ENCODE measurements around the gene ANKRD16.
"Not testable (repeated sequence)": the region's sequence is repeated elsewhere in the genome, so short reads cannot be mapped to it uniquely, and the experiment has no call there.

ANKRD16 gene

GRCh38 chr10:5871596-5871995 is 18.1 kb downstream of the ANKRD16 start:
- DNase-seq, result peak; percentile 15

- DNase-seq, result no peak
Observed at GRCh38 chr10:5869156-5869555, 20.5 kb downstream of the ANKRD16 start.

GRCh38 chr10:5868383-5868782 is 21.3 kb downstream of the ANKRD16 start:
- not testable (repeated sequence) for DNase-seq

GRCh38 chr10:5867091-5867615 is 22.5 kb downstream of the ANKRD16 start:
- not testable (repeated sequence) for DNase-seq

- not testable (repeated sequence) for DNase-seq
Observed at GRCh38 chr10:5866451-5867081, 23.1 kb downstream of the ANKRD16 start.

- DNase-seq, result not testable (repeated sequence)
Observed at GRCh38 chr10:5862981-5863685, 26.6 kb downstream of the ANKRD16 start.

GRCh38 chr10:5862360-5862961 is 27.2 kb downstream of the ANKRD16 start:
- DNase-seq, result no peak

- DNase-seq, result no peak
Observed at GRCh38 chr10:5860066-5860465, 29.6 kb downstream of the ANKRD16 start.

- DNase-seq, result no peak
Observed at GRCh38 chr10:5858811-5859210, 30.9 kb downstream of the ANKRD16 start.

- DNase-seq, result no peak
Observed at GRCh38 chr10:5856701-5857004, 33.0 kb downstream of the ANKRD16 start.

GRCh38 chr10:5855979-5856700 is 33.6 kb downstream of the ANKRD16 start:
- no peak for DNase-seq

GRCh38 chr10:5854131-5854475 is 35.6 kb downstream of the ANKRD16 start:
- DNase-seq, result no peak

GRCh38 chr10:5846667-5847066 is 43.0 kb downstream of the ANKRD16 start:
- not testable (repeated sequence) for DNase-seq

- DNase-seq, result no peak
Observed at GRCh38 chr10:5844345-5845055, 45.2 kb downstream of the ANKRD16 start.

GRCh38 chr10:5843686-5844344 is 45.9 kb downstream of the ANKRD16 start:
- DNase-seq, result no peak

- no peak for DNase-seq
Observed at GRCh38 chr10:5841965-5842364, 47.7 kb downstream of the ANKRD16 start.

- peak; percentile 66 for DNase-seq
Observed at GRCh38 chr10:5840314-5841307, 49.1 kb downstream of the ANKRD16 start.

GRCh38 chr10:5836181-5836580 is 53.5 kb downstream of the ANKRD16 start:
- not testable (repeated sequence) for DNase-seq

- DNase-seq, result no peak
Observed at GRCh38 chr10:5835446-5836095, 54.1 kb downstream of the ANKRD16 start.

- DNase-seq, result no peak
Observed at GRCh38 chr10:5833814-5834213, 55.9 kb downstream of the ANKRD16 start.

Measured in fibroblast of skin of right biceps (primary cell).